GM12878 (cell line): ENCODE data around the gene BUB1. TPM values are rescaled to one million over a fixed set of nuclear protein-coding genes. Genes with fewer than 3 reads are reported as not detected.

Experiments used
- ATAC-seq: fragments of 200-7000 bp; cut with Tn5 transposase; 3 replicates; pipeline ENCODE4 v1.9.1; 2020; ENCODE audit warnings: mild to moderate bottlenecking, moderate library complexity
- BruUV-seq: library from RNA; stranded (reverse); fragments of 400-500 nt; replicated peaks from 2 replicates; lab custom pipeline; 2021; lab: Mats Ljungman, UMichigan
- CTCF ChIA-PET: fragments of 300-600 bp; sonication (Branson Sonifier 250); formaldehyde crosslinking; extraction: SDS; loops from one replicate; lab custom pipeline; 2021; ENCODE audit warnings: inconsistent platforms; lab: Yijun Ruan, JAX
- POLR2A ChIA-PET: fragments of 350-600 bp; formaldehyde crosslinking; extraction: SDS; loops from one replicate; lab custom pipeline; 2021; ENCODE audit warnings: inconsistent platforms; lab: Charles Lee
- RAD21 ChIA-PET: fragments of 300-600 bp; sonication (Branson Sonifier 250); formaldehyde crosslinking; loops from one replicate; lab custom pipeline; 2023; ENCODE audit warnings: antibody characterized with exemption; ENCODE audit not compliant: unreplicated experiment; lab: Charles Lee
- SMC1A ChIA-PET: fragments of 300-600 bp; sonication (Branson Sonifier 250); formaldehyde crosslinking; loops from one replicate; lab custom pipeline; 2023; ENCODE audit not compliant: unreplicated experiment, uncharacterized antibody; lab: Charles Lee
- DNase-seq: peaks from one replicate; pipeline ENCODE4 v3.0.0-alpha.2; 2011; ENCODE audit warnings: low read depth, low spot score
- FAIRE-seq: peaks from 3 replicates; lab custom pipeline; 2011; peaks lifted over from hg19 to GRCh38; lab: Jason Lieb, UNC
- H2AFZ ChIP-seq: 2 replicates; pipeline ENCODE4 v1.6.0; 2011; ENCODE audit warnings: low read depth, low read length, control low read depth; ENCODE audit not compliant: control insufficient read depth
- H3K27ac ChIP-seq: 2 replicates; pipeline ENCODE4 v1.5.1; 2011; ENCODE audit warnings: control low read depth; ENCODE audit not compliant: control insufficient read depth, insufficient read depth
- H3K27me3 ChIP-seq, 2 experiments: replicated peaks in 1 of 2; 2 replicates each; pipeline versions ENCODE4 v1.6.0 to v1.6.1; 2011; ENCODE audit warnings: low read length in 1 of 2; ENCODE audit not compliant: control insufficient read depth in 2 of 2, insufficient read depth in 2 of 2
- H3K36me3 ChIP-seq, 2 experiments: 2 replicates each; pipeline ENCODE4 v1.5.1; 2011; ENCODE audit warnings: low read length in 1 of 2; ENCODE audit not compliant: control insufficient read depth in 2 of 2, insufficient read depth in 2 of 2
- H3K4me1 ChIP-seq: 2 replicates; pipeline ENCODE4 v1.6.1; 2011; ENCODE audit warnings: mild to moderate bottlenecking, low read length, moderate library complexity, mixed read lengths; ENCODE audit not compliant: control insufficient read depth, insufficient read depth
- H3K4me2 ChIP-seq: 2 replicates; pipeline ENCODE4 v1.6.0; 2011; ENCODE audit warnings: control low read depth; ENCODE audit not compliant: control insufficient read depth, insufficient read depth
- H3K4me3 ChIP-seq: fragments of 200-600 bp; sonication (generic); 2 replicates; pipeline ENCODE4 v1.5.1; 2016
- H3K79me2 ChIP-seq: 2 replicates; pipeline ENCODE4 v1.6.0; 2011; ENCODE audit warnings: low read length; ENCODE audit not compliant: control insufficient read depth, insufficient read depth
- H3K9ac ChIP-seq: 2 replicates; pipeline ENCODE4 v1.8.0; 2011; ENCODE audit warnings: low read length, control low read depth, mixed read lengths; ENCODE audit not compliant: control insufficient read depth, insufficient read depth
- H3K9me3 ChIP-seq: replicated peaks from 3 replicates; pipeline ENCODE4 v1.5.1; 2011; ENCODE audit warnings: mild to moderate bottlenecking, low read length; ENCODE audit not compliant: control insufficient read depth, insufficient read depth
- H4K20me1 ChIP-seq: 2 replicates; pipeline ENCODE4 v1.6.0; 2011; ENCODE audit not compliant: control insufficient read depth, insufficient read depth
- CBFB ChIP-seq: IDR thresholded peaks from 2 replicates; pipeline ENCODE4 v1.6.1; 2016; ENCODE audit warnings: antibody characterized with exemption, low read depth
- FOXM1 ChIP-seq: IDR thresholded peaks from 2 replicates; pipeline ENCODE4 v1.6.1; 2012; ENCODE audit warnings: low read depth, mild to moderate bottlenecking, inconsistent platforms, low read length, moderate library complexity
- KAT2A ChIP-seq: conservative IDR thresholded peaks from 2 replicates; pipeline ENCODE4 v1.6.1; 2011; ENCODE audit warnings: low read depth, low read length; ENCODE audit not compliant: control insufficient read depth
- PAX8 ChIP-seq: fragments of 450-650 bp; IDR thresholded peaks from 2 replicates; pipeline ENCODE4 v1.6.1; 2017; ENCODE audit warnings: mild to moderate bottlenecking, moderate library complexity
- RAD51 ChIP-seq: fragments of 450-650 bp; IDR thresholded peaks from 2 replicates; pipeline ENCODE4 v1.6.1; 2016; ENCODE audit warnings: moderate library complexity, mild to moderate bottlenecking, inconsistent platforms
- WGBS: methylation state at CpG from one replicate; pipeline ENCODE4 v1.1.6; 2016; ENCODE audit warnings: low lambda C conversion rate; ENCODE audit not compliant: insufficient replicate concordance, insufficient coverage; ENCODE audit errors: missing lambda C conversion rate; 5-methylcytosine and 5-hydroxymethylcytosine counted together
- in situ Hi-C: fragments of 300-500 bp; cut with MboI; formaldehyde crosslinking; loops from 9 replicates; pipeline ENCODE4 v1.14.3; 2018; ENCODE audit warnings: mixed read lengths
- intact Hi-C: fragments of 100-400 bp; cut with micrococcal nuclease; formaldehyde crosslinking; loops from one replicate; pipeline ENCODE4 v1.14.2; 2022; ENCODE audit not compliant: unreplicated experiment
- polyA plus RNA-seq, 11 experiments: library from polyadenylated mRNA; depleted of rRNA in 4 of 11; unstranded in 6 of 11; stranded (reverse) in 5 of 11; fragments of >200 nt; fragmentation: Nextera tagmentation in 4 of 11; fragmentation: Illumina TruSeq in 1 of 11; extraction: Ambion mirVana in 4 of 11; extraction: Trizol in 1 of 11; gene quantifications; 1 replicate in 1 of 11; 2 replicates in 10 of 11; pipeline versions ENCODE4 v1.2.1 to v1.2.3, GENCODE V29; 2011 to 2016; ENCODE audit warnings: inconsistent platforms in 2 of 11, missing spikeins in 2 of 11, low read depth in 1 of 11
- total RNA-seq, 4 experiments: library from RNA; depleted of rRNA in 3 of 4; stranded (reverse); fragments of >200 nt in 3 of 4; fragmentation: Illumina TruSeq in 1 of 4; extraction: Trizol in 1 of 4; gene quantifications; 2 replicates each; pipeline versions ENCODE4 v1.2.1 to v1.2.3, GENCODE V29; 2013 to 2021
- TF ChIP-seq, protein P1 (sequence below): IDR thresholded peaks from 2 replicates; pipeline ENCODE4 v1.6.1; 2011; ENCODE audit warnings: low read depth, mild to moderate bottlenecking, low read length, moderate library complexity, borderline replicate concordance; ENCODE audit errors: extremely low read depth
- TF ChIP-seq, protein P2 (sequence below): fragments of 450-650 bp; IDR thresholded peaks from 2 replicates; pipeline ENCODE4 v1.6.1; 2017; ENCODE audit warnings: mild to moderate bottlenecking, low read depth, inconsistent platforms; ENCODE audit not compliant: poor library complexity, severe bottlenecking

The BUB1 gene
- total and polyA plus RNA-seq, 10 of the 15 experiments (the other 5 are each of a cell fraction or from before 2014, with no cell fraction given), result 52.4 to 142 (median 88.9) TPM

DNA sequence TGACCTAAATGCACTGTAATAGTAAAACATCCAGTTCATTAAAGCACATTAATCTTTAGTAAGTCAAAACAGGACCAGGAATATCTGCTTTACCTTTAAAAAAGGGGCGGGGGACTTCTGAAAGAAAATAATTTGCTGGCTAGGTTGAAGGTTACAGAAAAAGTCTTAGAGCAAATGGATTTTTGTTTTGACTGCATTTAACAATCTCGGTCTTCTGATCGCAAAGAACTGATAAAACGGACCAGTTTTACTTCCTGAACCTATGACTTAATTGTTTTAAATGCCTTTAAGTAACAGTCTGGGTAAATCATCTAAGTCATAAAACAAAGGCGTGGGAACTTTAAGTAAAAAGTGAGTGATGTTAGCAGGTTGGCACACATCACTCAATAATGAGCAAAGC is 783 bp downstream of the BUB1 start:
- H3K9me3 ChIP-seq, result no peaks in the 10 kb centered on the region
- DNase-seq, result no peak
- H3K4me2 ChIP-seq, result peak overlapping the region; percentile 80
- peaks cover 60% of the 10 kb centered on the region for H3K79me2 ChIP-seq
- CTCF ChIA-PET, result interaction anchor here (4.4 to 5.5 kb wide), 2 partner anchors 78 kb away, joined by 43 to 48 read pairs; no protein-coding TSS in a partner anchor
- H3K27ac ChIP-seq, result peak overlapping the region; percentile 98
- H3K4me1 ChIP-seq, result peaks cover 9% of the 10 kb centered on the region
- H3K36me3 ChIP-seq, result peaks cover 3 to 12% of the 10 kb centered on the region in 2 experiments
- SMC1A ChIA-PET, result interaction anchor here (1.5 to 17.1 kb wide), 8 partner anchors 10 to 74 kb away, joined by 3 to 251 read pairs (median 10); no protein-coding TSS in a partner anchor
- under 1% methylated on average over 5 of the region's 5 CpGs for WGBS
- peak overlapping the region; percentile 91 for H3K9ac ChIP-seq
- H2AFZ ChIP-seq, result no peak overlapping the region; the same call in 1 of the 2 replicates
- RAD21 ChIA-PET, result interaction anchor here (0.9 to 5.4 kb wide), 7 partner anchors 19 to 379 kb away, joined by 3 to 53 read pairs (median 4); no protein-coding TSS in a partner anchor
- TF ChIP-seq, protein P1, sequence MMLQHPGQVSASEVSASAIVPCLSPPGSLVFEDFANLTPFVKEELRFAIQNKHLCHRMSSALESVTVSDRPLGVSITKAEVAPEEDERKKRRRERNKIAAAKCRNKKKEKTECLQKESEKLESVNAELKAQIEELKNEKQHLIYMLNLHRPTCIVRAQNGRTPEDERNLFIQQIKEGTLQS, result no peak
- TF ChIP-seq, protein P2, sequence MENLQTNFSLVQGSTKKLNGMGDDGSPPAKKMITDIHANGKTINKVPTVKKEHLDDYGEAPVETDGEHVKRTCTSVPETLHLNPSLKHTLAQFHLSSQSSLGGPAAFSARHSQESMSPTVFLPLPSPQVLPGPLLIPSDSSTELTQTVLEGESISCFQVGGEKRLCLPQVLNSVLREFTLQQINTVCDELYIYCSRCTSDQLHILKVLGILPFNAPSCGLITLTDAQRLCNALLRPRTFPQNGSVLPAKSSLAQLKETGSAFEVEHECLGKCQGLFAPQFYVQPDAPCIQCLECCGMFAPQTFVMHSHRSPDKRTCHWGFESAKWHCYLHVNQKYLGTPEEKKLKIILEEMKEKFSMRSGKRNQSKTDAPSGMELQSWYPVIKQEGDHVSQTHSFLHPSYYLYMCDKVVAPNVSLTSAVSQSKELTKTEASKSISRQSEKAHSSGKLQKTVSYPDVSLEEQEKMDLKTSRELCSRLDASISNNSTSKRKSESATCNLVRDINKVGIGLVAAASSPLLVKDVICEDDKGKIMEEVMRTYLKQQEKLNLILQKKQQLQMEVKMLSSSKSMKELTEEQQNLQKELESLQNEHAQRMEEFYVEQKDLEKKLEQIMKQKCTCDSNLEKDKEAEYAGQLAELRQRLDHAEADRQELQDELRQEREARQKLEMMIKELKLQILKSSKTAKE, result peak; percentile 31
- TF ChIP-seq RAD51 (0 out of 2 replicates have a peak, but pooled peaks have one; percentile 18), FOXM1 (no peak), CBFB (no peak), KAT2A (no peak), PAX8 (no peak)
- H4K20me1 ChIP-seq, result no peaks in the 10 kb centered on the region
- in situ Hi-C loops (no loop called here), intact Hi-C loops (no loop called here)
- POLR2A ChIA-PET, result interaction anchor here (1.6 to 3.8 kb wide), 3 partner anchors 17 to 71 kb away, joined by 13 to 22 read pairs (median 15); no protein-coding TSS in a partner anchor
- H3K27me3 ChIP-seq, result no peaks in the 10 kb centered on the region
- H3K4me3 ChIP-seq, result peak overlapping the region; percentile 87
- BruUV-seq, result TSS peak; percentile 76
- no peak for ATAC-seq
- FAIRE-seq, result no peak
